Heart right ventricle (tissue), 16 donors: ENCODE measurements around the gene TGM1. TPM values are rescaled to one million over a fixed set of nuclear protein-coding genes. Genes with fewer than 3 reads are reported as not detected.
"Not testable (repeated sequence)": the region's sequence is repeated elsewhere in the genome, so short reads cannot be mapped to it uniquely, and the experiment has no call there.

Source experiments
- ATAC-seq, 8 donors: fragments of 200-7000 bp; cut with Tn5 transposase; one replicate each; pipeline ENCODE4 v1.9.1; 2020; ENCODE audit warnings: mild to moderate bottlenecking in 8 of 8, moderate library complexity in 8 of 8, moderate number of reproducible peaks in 1 of 8
- DNase-seq, 2 donors: peaks; one replicate each; pipeline ENCODE4 v3.0.0-alpha.2; 2020
- H3K27ac ChIP-seq, 10 donors: fragments of 200-600 bp; sonication (generic) in 2 of 10; one replicate each; pipeline versions ENCODE4 v1.5.0 to v1.8.0; 2020 to 2022; ENCODE audit warnings: mild to moderate bottlenecking in 3 of 10
- H3K27me3 ChIP-seq, 7 donors: fragments of 200-600 bp; one replicate each; pipeline ENCODE4 v1.8.0; 2021 to 2022; ENCODE audit warnings: mild to moderate bottlenecking in 2 of 7
- H3K36me3 ChIP-seq, 9 donors: fragments of 200-600 bp; sonication (generic) in 1 of 9; one replicate each; pipeline versions ENCODE4 v1.5.0 to v1.8.0; 2020 to 2022; ENCODE audit warnings: mild to moderate bottlenecking in 2 of 9
- H3K4me1 ChIP-seq, 9 donors: fragments of 200-600 bp; sonication (generic) in 1 of 9; one replicate each; pipeline versions ENCODE4 v1.5.0 to v1.8.0; 2020 to 2022; ENCODE audit warnings: mild to moderate bottlenecking in 4 of 9
- H3K4me3 ChIP-seq, 10 donors: fragments of 200-600 bp; sonication (generic) in 2 of 10; one replicate each; pipeline versions ENCODE4 v1.5.0 to v1.8.0; 2020 to 2022; ENCODE audit warnings: mild to moderate bottlenecking in 7 of 10, moderate library complexity in 2 of 10
- H3K9me3 ChIP-seq, 11 donors: fragments of 200-600 bp in 10 of 11; sonication (generic) in 2 of 11; one replicate each; pipeline versions ENCODE4 v1.5.0 to v1.8.0; 2013 to 2022; ENCODE audit warnings: mild to moderate bottlenecking in 2 of 11, control low read depth in 1 of 11, moderate library complexity in 1 of 11
- WGBS, 2 donors: extraction: QIAGEN DNeasy Blood & Tissue Kit; methylation state at CpG; one replicate each; pipeline ENCODE4 v1.1.7; 2013; ENCODE audit warnings: inconsistent platforms in 1 of 2; 5-methylcytosine and 5-hydroxymethylcytosine counted together
- intact Hi-C, 10 donors: fragments of 100-400 bp; cut with DNase I; formaldehyde crosslinking; loops; one replicate each; pipeline versions ENCODE4 v1.11.1 to v1.14.2; 2022
- polyA plus RNA-seq, 2 donors: library from polyadenylated mRNA; stranded (reverse); fragments of 200-250 nt; gene quantifications; one replicate each; pipeline ENCODE4 v1.2.3, GENCODE V29; 2013
- total RNA-seq, 10 donors: library from RNA; stranded (reverse); fragmentation: NEBNext Ultra II Directional in 3 of 10; extraction: Animal tissue kit (Norgen Biotek cat#: 25700) in 3 of 10; gene quantifications; one replicate each; pipeline versions ENCODE4 v1.2.1 to v1.2.4, GENCODE V29; 2021 to 2023
- TF ChIP-seq, protein P1 (sequence below), 9 donors: fragments of 200-600 bp; sonication (generic) in 2 of 9; IDR thresholded peaks; one replicate each; pipeline versions ENCODE4 v1.5.0 to v1.8.0; 2021 to 2022; ENCODE audit warnings: antibody characterized with exemption in 9 of 9, mild to moderate bottlenecking in 5 of 9, moderate library complexity in 1 of 9
- donor health status: Arrhythmogenic right ventricular cardiomyopathy.
- donor health status: ischemic (EF 13 %, LVEDD 7.1; RV severe dilation, severe dysfunction).
- donor health status: healthy with polysubstance abuse.
- donor health status: DM: no; HTN: yes; CAD: no.
- donor health status: DM: no; HTN: no; CAD: no.
- donor health status: ischemic (EF 25% LVEDD 6.9; RV normal size, moderate dysfunction).
- donor health status: ischemic (EF 25% LVEDD 5.7; RV mildly dilated, moderate dysfunction).
- donor health status: healthy.
- donor health status: DM: yes; HTN: yes; CAD: no.
- donor health status: Ischemic cardiomyopathy.
- donor health status: ischemic (EF 35%, LVEDD 5.7; RV mildly dilated, moderate dysfunction).
- donor health status: nonischemic (EF 11% LVEDD 7.7; RV severe dilation, severe dysfunction).
- donor health status: DM: yes; HTN: yes; CAD: no.
- donor health status: PGD.
- donor health status: ischemic (EF 29% LVEDD 5.4; RV normal size, mild dysfunction).
- donor health status: nonischemic (EF 23%, LVEDD 6.1; RV moderate dilation, normal function).

The TGM1 gene
- total and polyA plus RNA-seq, 12 donors = 0.17 to 2.2 (median 0.65) TPM

DNA sequence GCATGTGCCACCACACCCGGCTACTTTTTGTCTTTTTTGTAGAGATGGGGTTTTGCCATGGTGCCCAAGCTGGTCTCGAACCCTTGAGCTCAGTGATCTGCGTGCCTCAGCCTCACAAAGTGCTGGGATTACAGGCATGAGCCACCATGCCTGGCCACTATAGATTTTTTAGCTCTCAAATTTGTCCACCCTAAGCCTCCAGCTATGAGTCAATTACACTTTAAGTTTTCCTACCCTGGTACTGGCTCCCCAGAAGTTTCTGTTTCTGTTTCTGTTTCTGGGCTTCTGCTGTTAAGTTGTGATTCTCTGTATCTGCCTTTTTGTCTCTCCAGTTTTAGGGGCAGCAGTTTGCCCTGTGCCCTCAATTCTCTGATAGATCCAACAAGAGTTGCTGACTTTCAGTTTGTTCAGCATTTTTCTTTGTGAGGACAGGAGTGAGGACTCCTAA is 16.2 kb downstream of the TGM1 start:
- peaks cover under 1 to 29% (median 10%) of the 10 kb centered on the region in 9 donors for H3K4me1 ChIP-seq
- H3K27ac ChIP-seq = peak overlapping the region in 1 of 10 donors; percentile 79
- WGBS, 2 donors = 83 to 90% methylated on average over 3 of the region's 3 CpGs
- ATAC-seq (no peak), DNase-seq (no peak)
- H3K27me3 ChIP-seq = no peaks in the 10 kb centered on the region
- no peak overlapping the region for H3K4me3 ChIP-seq
- H3K36me3 ChIP-seq = no peaks in the 10 kb centered on the region
- H3K9me3 ChIP-seq = no peaks in the 10 kb centered on the region
- intact Hi-C loops = loop anchor here in 5 of 10 donors (2.0 to 10.0 kb wide), 2 partner anchors 50 to 188 kb away; no protein-coding TSS in a partner anchor
- TF ChIP-seq, protein P1, sequence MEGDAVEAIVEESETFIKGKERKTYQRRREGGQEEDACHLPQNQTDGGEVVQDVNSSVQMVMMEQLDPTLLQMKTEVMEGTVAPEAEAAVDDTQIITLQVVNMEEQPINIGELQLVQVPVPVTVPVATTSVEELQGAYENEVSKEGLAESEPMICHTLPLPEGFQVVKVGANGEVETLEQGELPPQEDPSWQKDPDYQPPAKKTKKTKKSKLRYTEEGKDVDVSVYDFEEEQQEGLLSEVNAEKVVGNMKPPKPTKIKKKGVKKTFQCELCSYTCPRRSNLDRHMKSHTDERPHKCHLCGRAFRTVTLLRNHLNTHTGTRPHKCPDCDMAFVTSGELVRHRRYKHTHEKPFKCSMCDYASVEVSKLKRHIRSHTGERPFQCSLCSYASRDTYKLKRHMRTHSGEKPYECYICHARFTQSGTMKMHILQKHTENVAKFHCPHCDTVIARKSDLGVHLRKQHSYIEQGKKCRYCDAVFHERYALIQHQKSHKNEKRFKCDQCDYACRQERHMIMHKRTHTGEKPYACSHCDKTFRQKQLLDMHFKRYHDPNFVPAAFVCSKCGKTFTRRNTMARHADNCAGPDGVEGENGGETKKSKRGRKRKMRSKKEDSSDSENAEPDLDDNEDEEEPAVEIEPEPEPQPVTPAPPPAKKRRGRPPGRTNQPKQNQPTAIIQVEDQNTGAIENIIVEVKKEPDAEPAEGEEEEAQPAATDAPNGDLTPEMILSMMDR (IDR thresholded peaks at IDR 0.05) = no peak

DNA sequence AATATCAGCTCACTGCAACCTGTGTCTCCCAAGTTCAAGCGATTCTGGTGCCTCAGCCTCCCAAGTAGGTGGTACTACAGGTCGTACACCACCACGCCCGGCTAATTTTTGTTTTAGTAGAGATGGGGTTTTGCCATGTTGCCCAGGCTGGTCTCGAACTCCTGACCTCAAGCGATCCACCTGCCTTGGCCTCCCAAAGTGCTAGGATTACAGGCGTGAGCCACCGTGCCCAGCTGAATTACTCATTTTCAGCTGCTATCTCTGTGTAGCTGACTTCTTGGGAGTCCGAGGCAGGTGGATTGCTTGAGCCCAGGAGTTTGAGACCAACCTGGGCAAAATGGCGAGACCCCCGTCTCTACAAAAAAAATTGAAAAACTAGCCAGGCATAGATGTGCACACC is 17.6 kb downstream of the TGM1 start:
- WGBS, 2 donors = 93 to 95% methylated on average over 11 of the region's 11 CpGs
- not testable (repeated sequence) for ATAC-seq, H3K27ac ChIP-seq, H3K4me3 ChIP-seq, H3K27me3 ChIP-seq, H3K9me3 ChIP-seq, DNase-seq
- peaks cover 10 to 34% (median 24%) of the 10 kb centered on the region in 9 donors for H3K4me1 ChIP-seq
- H3K36me3 ChIP-seq = peaks cover 0 to 12% (median 3%) of the 10 kb centered on the region in 9 donors
- intact Hi-C loops = loop anchor here in 4 of 10 donors (10.0 kb wide), 1 partner anchor 189 kb away; no protein-coding TSS in a partner anchor

DNA sequence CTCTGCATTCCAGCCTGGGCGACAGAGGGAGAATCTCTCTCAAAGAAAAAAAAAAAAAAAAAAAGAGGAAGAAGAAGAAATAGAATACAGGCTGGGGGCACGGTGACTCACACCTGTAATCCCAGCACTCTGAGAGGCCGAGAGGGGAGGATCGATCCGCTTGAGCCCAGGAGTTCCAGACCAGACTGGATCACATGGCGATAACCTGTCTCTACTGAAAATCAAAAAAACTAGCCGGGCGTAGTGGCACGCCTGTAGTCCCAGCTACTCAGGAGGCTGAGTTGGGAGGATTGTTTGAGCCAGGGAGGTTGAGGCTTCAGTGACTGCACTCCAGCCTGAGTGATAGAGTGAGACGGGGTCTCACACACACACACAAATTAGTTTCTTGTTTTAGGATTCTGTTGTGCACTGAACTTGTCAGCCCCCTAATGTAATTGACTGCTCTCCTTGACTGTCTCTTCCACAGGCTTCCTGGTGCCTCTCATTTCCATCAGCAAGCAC is 19.6 kb downstream of the TGM1 start:
- intact Hi-C loops = loop anchor here in 8 of 10 donors (1.0 to 10.0 kb wide), 7 partner anchors 27 to 199 kb away; partner anchors contain the start of genes DHRS1 (in 4 of the 8), NOP9 (in 4 of the 8), RABGGTA (in 1 of the 8) and SDR39U1 (in 1 of the 8)
- ATAC-seq (peak in 3 of 8 donors; percentile 0 to 1 (median 0)), DNase-seq (no peak)
- WGBS, 2 donors = 61 to 64% methylated on average over 10 of the region's 10 CpGs
- TF ChIP-seq, protein P1 (IDR thresholded peaks at IDR 0.05) = no peak
- H3K27ac ChIP-seq = peak overlapping the region; percentile 97 to 99 (median 98)
- no peaks in the 10 kb centered on the region for H3K27me3 ChIP-seq
- peak overlapping the region; percentile 59 to 90 (median 74) for H3K4me3 ChIP-seq
- peaks cover 10 to 54% (median 43%) of the 10 kb centered on the region in 9 donors for H3K4me1 ChIP-seq
- peaks cover 0 to 32% (median 20%) of the 10 kb centered on the region in 9 donors for H3K36me3 ChIP-seq
- H3K9me3 ChIP-seq = no peaks in the 10 kb centered on the region

DNA sequence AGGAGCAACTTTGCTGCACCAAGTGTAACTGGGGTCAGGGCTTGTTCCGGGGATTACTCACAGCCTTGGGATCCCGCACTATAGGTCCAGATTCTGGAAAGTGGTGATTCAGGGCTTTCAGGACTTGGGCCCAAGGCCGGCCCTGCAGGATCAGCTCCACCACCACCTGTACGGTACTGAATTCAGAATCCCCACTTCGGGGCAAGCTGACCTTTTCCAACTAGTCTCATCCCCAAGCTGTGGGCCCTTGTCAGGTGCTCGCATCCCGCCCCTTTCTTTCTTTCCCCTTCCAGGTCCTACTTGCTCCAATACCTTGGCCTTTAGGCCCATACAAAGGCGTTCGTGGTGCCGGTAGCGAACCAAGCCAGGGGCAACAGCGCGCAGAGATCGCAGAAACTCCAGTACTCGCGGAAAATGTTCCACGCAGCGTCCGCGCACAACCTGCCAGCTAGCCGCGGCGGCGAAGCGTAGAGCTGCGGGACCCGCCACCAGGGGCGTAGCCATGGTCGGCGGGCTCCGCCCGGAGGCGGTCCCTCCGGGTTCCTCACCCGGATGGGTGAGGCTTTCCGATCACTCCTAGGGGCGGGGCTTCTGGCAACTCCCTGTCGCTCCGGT is 21.0 kb downstream of the TGM1 start:
- peaks cover 0 to 47% (median 35%) of the 10 kb centered on the region in 9 donors for H3K36me3 ChIP-seq
- peak overlapping the region; percentile 97 to 99 (median 98) for H3K27ac ChIP-seq
- peak overlapping the region; percentile 59 to 90 (median 74) for H3K4me3 ChIP-seq
- 1 to 2% methylated on average over 39 of the region's 39 CpGs for WGBS, 2 donors
- intact Hi-C loops = loop anchor here in 9 of 10 donors (1.0 to 10.0 kb wide), 7 partner anchors 29 to 201 kb away; partner anchors contain the start of genes DHRS1 (in 5 of the 9), NOP9 (in 5 of the 9), RABGGTA (in 1 of the 9) and SDR39U1 (in 1 of the 9)
- no peaks in the 10 kb centered on the region for H3K27me3 ChIP-seq
- peak; percentile 93 for DNase-seq
- no peaks in the 10 kb centered on the region for H3K9me3 ChIP-seq
- ATAC-seq = peak; percentile 91 to 96 (median 94)
- peaks cover 10 to 60% (median 48%) of the 10 kb centered on the region in 9 donors for H3K4me1 ChIP-seq
- TF ChIP-seq, protein P1 (IDR thresholded peaks at IDR 0.05) = peak; percentile 35 to 75 (median 69)
